Left renal pelvis (tissue), 4 donors: ENCODE results near the gene RXFP4. TPM values are rescaled to one million over a fixed set of nuclear protein-coding genes. Genes with fewer than 3 reads are reported as not detected.
"Not testable (repeated sequence)": the region's sequence is repeated elsewhere in the genome, so short reads cannot be mapped to it uniquely, and the experiment has no call there.

ENCODE experiments used
- DNase-seq, 4 donors: peaks; one replicate each; pipeline ENCODE4 v3.0.0-alpha.2; 2013; ENCODE audit warnings: low read depth in 4 of 4, low spot score in 3 of 4
- polyA plus RNA-seq, 4 donors: library from polyadenylated mRNA; unstranded; fragments of 120-200 nt; gene quantifications; one replicate each; pipeline ENCODE4 v1.2.1, GENCODE V29; 2013; ENCODE audit not compliant: insufficient read length in 4 of 4

Gene RXFP4
- polyA plus RNA-seq, 4 donors, result 0.13 to 0.14 TPM; not detected in 2

DNA sequence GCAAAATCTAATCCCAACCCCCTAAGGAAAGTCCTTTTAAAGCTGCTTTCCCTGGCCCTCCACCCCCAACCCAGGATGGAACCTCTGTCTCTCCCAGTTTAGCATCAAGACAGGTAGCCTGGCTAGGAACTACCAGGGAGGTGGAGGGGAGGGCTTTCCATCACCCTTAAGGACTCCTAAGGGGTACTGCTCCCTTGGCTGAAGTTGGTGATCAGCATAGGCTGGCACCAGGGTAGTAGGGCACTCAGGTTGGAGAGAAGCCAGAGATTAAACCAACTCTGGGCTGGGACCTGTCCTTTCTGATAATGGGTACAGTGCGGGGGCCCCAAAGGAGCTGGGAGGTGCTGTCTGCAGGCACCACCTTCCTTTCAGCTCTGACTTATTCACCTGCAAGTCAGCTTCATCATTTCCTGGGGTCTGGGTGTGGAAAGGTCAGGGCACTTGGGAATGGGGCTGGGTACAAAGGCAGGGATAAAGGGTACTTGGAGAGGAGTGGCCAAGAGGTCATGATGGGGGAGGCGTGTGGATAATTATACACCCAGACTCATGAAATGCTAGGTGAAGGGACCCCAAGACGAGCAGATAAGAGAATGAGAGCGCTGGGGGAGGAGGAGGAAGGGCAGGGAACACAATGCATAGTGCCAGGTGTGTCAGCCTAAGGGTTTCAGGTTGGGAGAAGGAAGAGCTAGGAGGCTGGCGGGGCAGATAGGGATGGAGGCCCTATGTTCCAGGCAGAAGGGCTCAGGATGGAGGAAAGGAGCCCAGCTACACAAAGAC is 35.7 kb downstream of the RXFP4 start:
- DNase-seq, result no peak

DNA sequence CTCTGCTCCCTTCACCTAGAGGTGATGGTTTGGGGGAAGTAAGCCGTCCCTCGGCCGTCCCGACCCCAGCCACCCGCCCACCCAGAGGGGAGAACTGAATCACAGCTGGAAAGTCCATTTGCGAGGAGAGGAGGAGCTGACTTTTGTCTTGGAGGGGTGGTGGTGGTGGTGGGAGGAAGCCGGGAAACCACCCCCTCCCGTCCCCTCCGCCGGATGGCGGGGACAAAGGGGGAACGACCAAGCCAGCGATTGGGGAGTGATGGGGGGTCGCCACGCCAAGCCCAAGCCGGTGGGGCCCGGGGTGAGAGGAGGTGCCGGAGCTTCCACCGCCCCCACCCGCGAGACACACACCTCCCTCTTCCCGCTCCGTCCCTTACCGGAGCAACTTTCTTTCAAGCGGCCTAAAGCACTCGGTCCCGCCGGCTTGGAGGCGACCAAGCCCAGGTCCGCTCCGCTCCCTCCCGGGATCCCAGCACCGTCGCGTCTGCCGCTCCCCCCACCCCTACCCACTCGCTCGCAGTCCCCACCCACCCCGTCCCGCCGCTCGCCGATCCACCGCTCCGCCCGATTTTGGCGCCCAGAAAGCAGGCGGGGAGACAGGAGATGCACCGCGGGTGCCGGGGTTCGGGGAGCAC is 36.4 kb downstream of the RXFP4 start:
- no peak for DNase-seq

DNA sequence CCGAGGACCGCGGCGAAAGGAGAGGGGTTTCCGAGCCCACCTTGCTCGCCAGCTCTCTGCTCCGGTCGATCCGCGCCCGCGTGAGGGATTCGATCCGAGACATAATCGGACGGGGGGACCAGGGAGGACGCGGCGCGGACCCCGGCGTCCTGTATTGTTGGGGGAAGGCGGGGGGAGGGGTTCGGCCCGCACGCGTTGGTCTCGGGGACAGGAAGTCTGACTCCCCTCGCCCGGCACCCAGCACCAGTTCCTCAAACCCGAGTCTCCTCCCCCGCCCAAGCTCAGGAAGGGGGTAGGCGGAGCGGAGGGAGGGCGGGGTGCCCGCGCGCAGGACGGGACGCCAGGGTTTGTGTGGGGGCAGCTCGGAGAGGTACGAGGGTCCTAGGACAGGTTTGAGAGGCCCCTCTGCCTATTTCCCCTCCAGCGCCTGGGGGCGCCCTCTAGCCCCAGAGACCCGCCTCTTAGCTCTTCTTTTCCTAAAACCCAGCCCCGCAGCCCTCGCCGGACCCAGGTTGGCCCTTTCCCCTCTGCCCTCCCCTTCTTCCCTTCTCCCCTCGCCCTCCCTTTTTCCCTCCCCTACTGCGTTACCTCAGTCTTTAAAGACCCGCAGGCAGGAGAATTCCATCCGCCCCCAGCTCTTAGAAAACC is 37.0 kb downstream of the RXFP4 start, which contains the start of gene ARHGEF2:
ARHGEF2 (minus strand) TSS at position 223 of the 648 bp plus-strand sequence; CDS start at position 103, 120 bp downstream.
- DNase-seq, result no peak

DNA sequence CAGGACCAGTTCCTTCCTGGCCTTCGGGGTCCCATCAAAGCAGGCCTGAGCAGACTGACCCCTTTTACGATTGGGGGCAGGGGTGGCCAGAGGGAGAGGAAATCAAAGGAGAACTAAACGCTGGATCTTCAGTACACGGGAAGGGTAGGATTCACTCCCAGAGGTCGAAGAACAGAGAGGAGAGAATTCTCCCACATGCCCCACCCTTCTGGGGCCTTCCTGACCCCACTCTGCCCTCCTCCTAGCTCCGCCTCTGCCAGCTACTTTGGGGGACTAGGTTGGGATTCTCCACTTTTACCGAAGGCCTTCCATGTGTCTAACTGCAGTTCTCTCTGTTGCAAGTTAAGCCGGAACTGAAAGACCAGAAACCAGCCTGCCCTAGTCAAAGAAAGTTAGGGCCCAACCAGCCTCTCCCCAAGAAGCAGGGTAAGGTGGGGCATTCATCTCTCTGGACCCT is 37.6 kb downstream of the RXFP4 start:
- no peak for DNase-seq

DNA sequence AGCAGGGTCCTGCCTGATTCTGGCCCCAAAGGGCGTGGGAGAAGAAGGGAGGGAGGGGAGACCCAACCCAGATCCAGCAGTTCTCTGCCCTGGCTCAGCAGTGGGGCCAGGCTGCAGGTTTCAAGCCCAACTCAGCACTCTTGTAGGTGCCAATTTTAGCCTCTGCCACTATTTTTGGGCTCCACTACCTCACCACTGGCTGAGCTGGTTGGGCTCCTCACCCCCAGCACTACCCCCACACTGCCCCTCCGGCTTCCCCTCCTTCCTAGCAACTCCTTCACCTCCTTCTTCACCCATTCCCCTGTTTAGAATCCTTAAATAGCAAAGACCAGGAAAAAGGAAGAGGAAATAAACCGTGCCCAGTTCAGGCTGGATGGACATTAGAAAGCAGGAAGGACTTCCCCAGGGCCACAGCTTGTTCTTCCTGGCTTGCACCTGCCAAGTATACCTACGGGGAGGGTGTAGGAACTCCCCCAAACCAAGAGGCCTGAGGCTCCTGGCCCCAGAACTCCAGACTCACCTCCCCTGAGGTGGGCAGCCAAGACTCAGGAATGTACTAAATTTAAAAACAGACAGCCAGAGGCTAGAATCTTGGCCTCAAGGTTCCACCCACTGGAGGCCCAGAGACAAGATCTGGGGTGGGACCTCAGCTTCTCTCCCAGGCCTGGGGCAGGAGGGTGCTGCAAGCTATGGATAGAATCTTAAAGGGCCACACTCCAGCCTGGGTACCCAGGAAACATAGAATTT is 38.3 kb downstream of the RXFP4 start:
- DNase-seq, result no peak

DNA sequence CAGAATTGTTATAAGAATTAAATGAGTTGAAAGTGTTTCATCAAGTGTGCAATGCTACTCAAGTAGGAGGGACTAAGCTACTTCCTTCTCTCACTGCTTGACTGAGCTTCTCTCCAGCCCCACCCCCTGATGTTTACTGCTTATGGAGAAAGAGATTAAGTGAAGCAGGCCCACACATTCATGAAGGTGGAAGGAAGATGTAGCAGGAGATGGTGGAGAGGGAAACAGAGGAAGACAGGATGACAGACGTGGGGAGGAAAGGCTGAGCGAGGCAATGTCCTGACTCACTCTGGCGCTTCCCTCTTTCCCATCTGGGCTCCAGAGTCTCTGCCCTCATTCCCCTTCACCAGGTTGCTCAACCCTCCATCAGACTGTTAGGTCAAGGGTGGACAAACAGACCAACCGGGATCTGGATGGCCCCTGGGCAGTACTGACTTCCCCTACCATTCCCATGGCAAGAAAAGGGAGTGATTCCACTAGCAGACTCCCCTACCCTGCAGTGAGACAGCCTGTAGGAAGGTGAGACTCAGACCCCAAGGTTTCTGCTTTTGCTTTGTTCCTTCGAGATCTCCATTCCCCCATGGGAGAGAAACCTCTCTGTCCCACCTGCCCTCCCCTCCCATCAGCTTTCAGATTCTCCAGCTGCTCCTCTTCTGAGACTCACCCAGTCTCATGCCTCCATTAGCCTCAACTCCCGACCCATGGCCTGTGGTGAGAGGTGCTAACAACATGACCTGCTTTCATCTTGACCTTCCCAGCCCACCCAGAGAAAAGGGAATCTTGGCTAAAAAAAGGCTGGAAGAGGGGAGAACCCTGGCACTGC is 40.0 kb downstream of the RXFP4 start:
- DNase-seq, result no peak

DNA sequence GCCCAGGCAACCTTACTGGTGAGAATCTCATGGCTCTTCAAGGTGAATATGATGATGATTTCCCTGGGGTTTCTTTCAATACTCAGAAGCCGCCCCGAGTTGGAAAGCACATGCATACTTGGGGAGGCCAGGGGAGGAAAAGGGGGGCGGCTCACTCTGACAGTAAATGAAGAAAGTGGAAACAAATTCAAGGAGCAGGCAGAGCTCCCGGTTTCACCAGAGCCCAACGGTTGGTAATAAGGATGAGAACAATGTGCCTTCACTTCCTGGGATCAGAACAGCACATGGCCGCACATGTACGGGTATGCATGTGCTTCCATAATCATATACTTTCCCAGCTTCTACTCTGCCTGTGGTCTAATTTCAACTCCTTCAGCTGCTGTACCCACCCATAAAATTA is 40.7 kb downstream of the RXFP4 start:
- no peak for DNase-seq

DNA sequence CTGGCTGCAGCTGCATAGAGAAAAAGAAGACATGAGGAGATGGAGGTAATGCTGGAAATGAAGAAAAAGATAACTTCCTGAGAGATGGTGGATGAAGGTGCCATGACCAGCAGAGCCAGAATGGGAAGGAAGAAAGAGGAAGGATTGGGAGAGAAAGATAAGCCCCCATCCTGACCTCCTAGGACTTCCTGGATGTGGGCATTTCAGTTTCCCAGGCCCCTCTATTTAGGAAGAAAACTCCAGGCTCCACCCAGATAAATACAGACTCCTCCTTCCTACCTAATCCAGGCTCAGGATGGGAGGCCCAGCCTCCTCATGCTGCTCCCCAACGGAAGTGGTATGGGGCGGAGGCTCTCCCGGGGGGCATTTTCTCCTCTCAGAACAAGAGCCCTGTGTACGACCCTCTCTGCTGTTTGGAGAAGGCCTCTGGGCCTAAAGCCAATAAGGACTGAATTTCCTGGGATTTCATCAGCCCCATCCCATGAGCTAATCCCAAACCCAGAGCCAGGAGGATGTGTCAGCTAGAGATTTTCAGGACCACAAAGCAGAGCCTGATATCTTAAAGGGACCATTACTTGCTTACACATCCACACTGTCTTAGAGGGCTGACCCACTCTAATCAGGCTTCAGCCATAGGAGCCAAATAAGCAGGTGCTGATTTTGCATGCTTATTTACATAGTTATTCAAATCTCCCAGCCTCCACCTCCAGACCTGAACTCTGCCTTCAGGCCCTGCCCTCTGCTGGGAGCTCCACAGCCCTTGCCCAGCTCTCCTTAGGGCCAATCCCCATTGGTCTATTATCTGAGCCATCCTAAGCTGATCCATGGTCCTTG is 42.0 kb downstream of the RXFP4 start:
- no peak for DNase-seq

DNA sequence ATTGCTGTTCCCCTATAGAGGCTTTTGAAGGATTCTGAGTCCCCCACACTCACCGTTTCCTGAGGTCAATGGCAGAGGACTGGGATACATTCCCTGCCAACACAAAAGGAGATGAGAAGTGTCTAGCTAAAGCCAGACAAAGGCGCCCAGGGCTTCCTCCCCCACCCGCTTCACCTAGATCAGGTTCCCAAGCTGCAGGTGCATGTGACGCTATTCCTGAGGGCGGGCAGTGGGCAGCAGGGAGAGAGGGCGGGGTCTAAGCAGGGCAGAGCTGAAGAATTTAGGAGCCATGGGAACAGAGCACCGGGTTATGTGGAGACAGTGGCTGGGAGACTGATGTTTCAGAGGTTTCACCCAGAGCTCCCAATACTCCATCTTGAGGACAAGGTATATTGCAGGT is 42.9 kb downstream of the RXFP4 start:
- no peak for DNase-seq

DNA sequence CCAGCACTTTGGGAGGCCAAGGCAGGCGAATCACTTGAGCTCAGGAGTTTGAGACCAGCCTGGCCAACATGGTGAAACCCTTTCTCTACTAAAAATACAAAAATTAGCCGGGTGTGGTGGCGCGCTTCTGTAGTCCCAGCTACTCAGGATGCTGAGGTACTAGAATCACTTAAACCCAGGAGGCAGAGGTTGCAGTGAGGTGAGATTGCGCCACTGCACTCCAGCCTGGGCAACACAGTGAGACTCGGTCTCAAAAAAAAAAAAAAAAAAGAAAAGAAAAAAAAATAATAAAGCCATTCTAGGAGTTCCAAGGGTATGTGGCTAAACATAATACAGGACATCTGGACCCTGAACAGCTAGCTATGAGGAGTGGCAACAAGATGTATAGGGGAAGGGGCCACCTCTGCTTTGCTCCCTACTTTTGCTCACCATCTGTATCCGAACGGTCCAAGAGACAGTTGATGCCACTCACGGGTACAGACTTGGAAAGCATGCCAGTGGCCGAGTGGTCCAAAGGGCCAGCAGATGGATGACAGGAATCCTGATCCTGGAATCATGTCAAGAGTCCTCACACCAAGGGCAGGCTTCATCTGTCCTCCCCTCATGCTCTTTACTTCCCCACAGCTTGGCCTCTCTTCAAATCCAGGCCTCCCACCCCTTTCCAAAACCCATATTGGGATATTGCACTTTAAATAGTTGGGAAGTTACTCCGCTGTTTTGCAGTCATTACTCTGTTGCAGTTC is 43.6 kb downstream of the RXFP4 start:
- DNase-seq, result not testable (repeated sequence)

DNA sequence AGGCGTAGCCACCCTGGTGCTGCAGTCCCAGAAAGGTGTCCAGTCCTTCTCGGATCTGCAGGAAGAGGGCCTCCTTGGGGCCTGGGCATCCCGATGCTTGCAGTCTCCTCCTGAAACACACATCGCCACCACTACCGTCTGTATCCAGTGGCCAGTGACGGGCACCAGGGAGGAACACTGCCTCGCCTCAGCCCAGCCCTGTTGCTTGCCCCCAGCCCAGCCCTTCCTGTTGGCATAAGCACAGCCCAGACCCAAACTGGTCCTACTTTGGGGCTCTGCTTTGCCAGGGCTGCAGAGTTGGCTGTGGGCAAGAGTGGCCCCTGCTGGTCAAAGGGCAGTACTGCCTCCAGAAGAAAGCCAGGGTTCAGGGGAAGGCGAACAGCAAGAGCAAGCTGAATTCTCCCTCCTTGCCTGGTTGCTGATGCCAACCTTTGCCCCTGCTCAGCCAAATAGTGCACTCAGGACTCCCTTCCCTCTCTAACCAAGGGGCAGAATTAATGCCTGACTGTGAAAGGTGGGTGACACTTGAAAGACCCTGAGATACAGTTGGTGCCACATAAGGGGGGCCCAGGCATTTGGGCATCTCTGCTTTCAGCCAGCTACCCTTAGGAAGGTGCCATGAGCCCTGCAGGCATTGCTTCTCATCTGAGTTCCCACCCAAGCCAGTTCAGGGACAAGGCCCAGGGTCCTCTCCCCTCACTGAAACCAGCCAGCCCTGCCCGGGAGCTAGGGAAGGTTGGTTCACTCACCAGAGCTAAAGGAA is 48.0 kb downstream of the RXFP4 start:
- no peak for DNase-seq

DNA sequence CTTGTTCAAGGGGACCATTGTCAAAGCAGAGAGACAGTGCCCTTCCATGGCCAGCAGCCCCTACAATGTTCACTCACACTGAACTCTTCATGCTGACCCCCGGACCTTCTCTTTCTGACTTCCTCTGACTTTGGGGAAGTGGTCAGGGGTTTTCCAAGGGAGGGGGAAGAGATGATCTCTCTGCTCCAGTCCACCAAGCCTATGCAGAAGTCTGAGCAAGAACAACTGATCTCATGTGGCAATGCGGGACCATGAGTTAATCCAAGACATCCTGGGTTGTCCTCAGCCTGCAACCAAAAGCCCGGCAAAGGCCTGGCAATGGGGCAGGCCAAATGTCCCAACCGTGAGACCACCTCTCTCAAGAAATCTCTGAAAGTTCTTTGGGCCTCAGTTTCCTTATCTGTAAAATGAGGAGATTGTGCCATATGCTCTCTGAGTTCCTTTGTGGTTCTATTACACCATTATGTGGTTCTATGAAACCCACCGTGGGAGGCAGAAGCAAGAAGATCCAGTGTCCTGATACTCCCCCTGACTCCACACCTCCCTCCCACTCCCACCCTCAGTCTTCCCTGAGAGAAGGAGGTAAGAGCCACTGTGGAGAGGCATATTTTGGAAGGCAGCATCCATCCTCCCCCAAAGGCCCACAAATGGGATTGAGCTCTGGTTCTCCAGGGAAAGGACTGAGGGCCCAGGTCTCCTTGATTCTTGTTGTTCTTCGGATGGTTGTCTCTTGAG is 48.7 kb downstream of the RXFP4 start:
- DNase-seq, result no peak

Other genes with a start within 250 kb of the RXFP4 start
- gene GON4L, start 84.4 kb upstream of the RXFP4 start, polyA plus RNA-seq, result 10 to 100 TPM; 42.3 to 58.1 (median 47.3) TPM
- 10 to 100 TPM; 14.3 to 24.3 (median 19.0) TPM for gene SYT11, start 82.1 kb upstream of the RXFP4 start, polyA plus RNA-seq
- 10 to 100 TPM; 28.8 to 52.5 (median 47.8) TPM for gene RIT1, start 30.3 kb upstream of the RXFP4 start, polyA plus RNA-seq
- 10 to 100 TPM; 36.0 to 80.9 (median 53.2) TPM for gene KHDC4, start 7.2 kb upstream of the RXFP4 start, polyA plus RNA-seq
- 10 to 100 TPM; 77.1 to 88.9 (median 82.7) TPM for gene ARHGEF2, start 36.9 kb downstream of the RXFP4 start, polyA plus RNA-seq
- gene SSR2, start 79.3 kb downstream of the RXFP4 start, polyA plus RNA-seq, result 100 to 1,000 TPM; 353 to 473 (median 417) TPM
- 10 to 100 TPM; 38.3 to 61.2 (median 51.5) TPM for gene UBQLN4, start 112.2 kb downstream of the RXFP4 start, polyA plus RNA-seq
- 10 to 100 TPM; 35.2 to 69.7 (median 51.8) TPM for gene LAMTOR2, start 113.1 kb downstream of the RXFP4 start, polyA plus RNA-seq
- 10 to 100 TPM in 3 of 4 donors, 1 to 10 TPM in 1; 1.7 to 66.2 (median 52.7) TPM for gene RAB25, start 119.5 kb downstream of the RXFP4 start, polyA plus RNA-seq
- gene MEX3A, start 140.8 kb downstream of the RXFP4 start, polyA plus RNA-seq, result 10 to 100 TPM; 40.9 to 46.9 (median 45.0) TPM
- gene LMNA, start 173.1 kb downstream of the RXFP4 start, polyA plus RNA-seq, result 100 to 1,000 TPM in 2 of 4 donors, 10 to 100 TPM in 2; 94.5 to 161 (median 104) TPM
- 10 to 100 TPM in 3 of 4 donors, 1 to 10 TPM in 1; 2.5 to 26.8 (median 22.4) TPM for gene SEMA4A, start 211.9 kb downstream of the RXFP4 start, polyA plus RNA-seq